GM18499 (cell line): ENCODE measurements around the gene PHLDA2.
"Not testable (repeated sequence)": the region's sequence is repeated elsewhere in the genome, so short reads cannot be mapped to it uniquely, and the experiment has no call there.

ENCODE experiments used
- ATAC-seq: cut with Tn5 transposase; IDR thresholded peaks from one replicate; pipeline ENCODE4 v1.9.1; 2021; ENCODE audit warnings: moderate number of reproducible peaks; ENCODE audit not compliant: insufficient read depth, unreplicated experiment

PHLDA2 gene

GRCh38 chr11:2945757-2946287 lies 16.6 kb upstream of the PHLDA2 start:
- ATAC-seq, result no peak

- no peak for ATAC-seq
Observed at GRCh38 chr11:2945031-2945756, 16.0 kb upstream of the PHLDA2 start.

GRCh38 chr11:2944530-2944929 lies 15.3 kb upstream of the PHLDA2 start:
- no peak for ATAC-seq

- no peak for ATAC-seq
Observed at GRCh38 chr11:2943711-2944118, 14.5 kb upstream of the PHLDA2 start.

GRCh38 chr11:2942872-2943710 lies 13.9 kb upstream of the PHLDA2 start:
- no peak for ATAC-seq

GRCh38 chr11:2942447-2942846 lies 13.2 kb upstream of the PHLDA2 start:
- ATAC-seq, result no peak

- no peak for ATAC-seq
Observed at GRCh38 chr11:2940921-2941821, 12.0 kb upstream of the PHLDA2 start.

GRCh38 chr11:2940147-2940920 lies 11.1 kb upstream of the PHLDA2 start:
- ATAC-seq, result no peak

GRCh38 chr11:2938458-2939418 lies 9.5 kb upstream of the PHLDA2 start:
- ATAC-seq, result not testable (repeated sequence)

GRCh38 chr11:2937641-2938457 lies 8.6 kb upstream of the PHLDA2 start:
- ATAC-seq, result not testable (repeated sequence)

- ATAC-seq, result no peak
Observed at GRCh38 chr11:2934611-2935239, 5.5 kb upstream of the PHLDA2 start.

GRCh38 chr11:2934021-2934550 lies 4.9 kb upstream of the PHLDA2 start:
- ATAC-seq, result no peak

- ATAC-seq, result no peak
Observed at GRCh38 chr11:2933375-2934020, 4.3 kb upstream of the PHLDA2 start.

GRCh38 chr11:2932850-2933251 lies 3.6 kb upstream of the PHLDA2 start:
- no peak for ATAC-seq

GRCh38 chr11:2931771-2932738 lies 2.8 kb upstream of the PHLDA2 start:
- no peak for ATAC-seq
